ENCODE measurements around the gene CCDC88B.

Gene CCDC88B

GRCh38 chr11:64347193-64347867 lies 7.3 kb downstream of the CCDC88B start:
- DNase-seq (ENCODE audit: low read depth), result no peak

GRCh38 chr11:64348383-64349024 lies 8.5 kb downstream of the CCDC88B start:
- DNase-seq (ENCODE audit: low read depth), result peak; percentile 51

- DNase-seq (ENCODE audit: low read depth), result no peak
Measured at GRCh38 chr11:64349025-64349387, 9.0 kb downstream of the CCDC88B start.

GRCh38 chr11:64349404-64349803 lies 9.4 kb downstream of the CCDC88B start:
- DNase-seq (ENCODE audit: low read depth), result no peak

- DNase-seq (ENCODE audit: low read depth), result no peak
Measured at GRCh38 chr11:64351136-64351631, 11.2 kb downstream of the CCDC88B start.

- DNase-seq (ENCODE audit: low read depth), result no peak
Measured at GRCh38 chr11:64352099-64352994, 12.3 kb downstream of the CCDC88B start.

- no peak for DNase-seq (ENCODE audit: low read depth)
Measured at GRCh38 chr11:64352995-64353714, 13.2 kb downstream of the CCDC88B start.

- no peak for DNase-seq (ENCODE audit: low read depth)
Measured at GRCh38 chr11:64353715-64354506, 13.9 kb downstream of the CCDC88B start.

GRCh38 chr11:64355078-64355940 lies 15.3 kb downstream of the CCDC88B start:
- peak; percentile 58 for DNase-seq (ENCODE audit: low read depth)

- DNase-seq (ENCODE audit: low read depth), result peak; percentile 22
Measured at GRCh38 chr11:64356498-64357411, 16.8 kb downstream of the CCDC88B start.

GRCh38 chr11:64357446-64357845 lies 17.4 kb downstream of the CCDC88B start:
- no peak for DNase-seq (ENCODE audit: low read depth)

- no peak for DNase-seq (ENCODE audit: low read depth)
Measured at GRCh38 chr11:64357904-64358535, 18.0 kb downstream of the CCDC88B start.

GRCh38 chr11:64358536-64358906 lies 18.5 kb downstream of the CCDC88B start:
- no peak for DNase-seq (ENCODE audit: low read depth)

GRCh38 chr11:64358907-64359711 lies 19.1 kb downstream of the CCDC88B start, which contains the start of gene RPS6KA4:
Gene RPS6KA4, plus strand, starts transcription at chr11:64359162. Its CDS starts 74 bp downstream, at chr11:64359236.
- DNase-seq (ENCODE audit: low read depth), result no peak

- no peak for DNase-seq (ENCODE audit: low read depth)
Measured at GRCh38 chr11:64359712-64360445, 19.9 kb downstream of the CCDC88B start.

- no peak for DNase-seq (ENCODE audit: low read depth)
Measured at GRCh38 chr11:64360448-64360921, 20.5 kb downstream of the CCDC88B start.

GRCh38 chr11:64361659-64362058 lies 21.7 kb downstream of the CCDC88B start:
- DNase-seq (ENCODE audit: low read depth), result no peak
